Ectodermal cell (in vitro differentiated cells): ENCODE measurements around the gene CLCA1.

Experiments used
- H3K27ac ChIP-seq: 2 replicates; pipeline ENCODE4 v1.7.0; 2013; ENCODE audit warnings: mild to moderate bottlenecking, low read depth, low read length; ENCODE audit not compliant: insufficient read depth, poor library complexity, severe bottlenecking
- H3K27me3 ChIP-seq: 2 replicates; pipeline ENCODE4 v1.7.0; 2013; ENCODE audit warnings: mild to moderate bottlenecking, low read length; ENCODE audit not compliant: insufficient read depth, control insufficient read depth, poor library complexity, severe bottlenecking
- H3K36me3 ChIP-seq: one replicate; pipeline ENCODE4 v1.7.0; 2013; ENCODE audit warnings: low read length; ENCODE audit not compliant: control insufficient read depth, insufficient read depth
- H3K4me1 ChIP-seq: one replicate; pipeline ENCODE4 v1.7.0; 2013; ENCODE audit warnings: low read length; ENCODE audit not compliant: control insufficient read depth, insufficient read depth
- H3K4me3 ChIP-seq: 2 replicates; pipeline ENCODE4 v1.7.0; 2013; ENCODE audit warnings: low read depth, low read length, control low read depth; ENCODE audit not compliant: insufficient read depth
- H3K9me3 ChIP-seq: 2 replicates; pipeline ENCODE4 v1.7.0; 2013; ENCODE audit warnings: mild to moderate bottlenecking, low read length, moderate library complexity; ENCODE audit not compliant: control insufficient read depth
- WGBS, 2 experiments: methylation state at CpG; one replicate each; pipeline ENCODE4 v1.1.7; 2013; ENCODE audit warnings: missing lambda C conversion rate in 2 of 2; 5-methylcytosine and 5-hydroxymethylcytosine counted together

CLCA1 gene

DNA sequence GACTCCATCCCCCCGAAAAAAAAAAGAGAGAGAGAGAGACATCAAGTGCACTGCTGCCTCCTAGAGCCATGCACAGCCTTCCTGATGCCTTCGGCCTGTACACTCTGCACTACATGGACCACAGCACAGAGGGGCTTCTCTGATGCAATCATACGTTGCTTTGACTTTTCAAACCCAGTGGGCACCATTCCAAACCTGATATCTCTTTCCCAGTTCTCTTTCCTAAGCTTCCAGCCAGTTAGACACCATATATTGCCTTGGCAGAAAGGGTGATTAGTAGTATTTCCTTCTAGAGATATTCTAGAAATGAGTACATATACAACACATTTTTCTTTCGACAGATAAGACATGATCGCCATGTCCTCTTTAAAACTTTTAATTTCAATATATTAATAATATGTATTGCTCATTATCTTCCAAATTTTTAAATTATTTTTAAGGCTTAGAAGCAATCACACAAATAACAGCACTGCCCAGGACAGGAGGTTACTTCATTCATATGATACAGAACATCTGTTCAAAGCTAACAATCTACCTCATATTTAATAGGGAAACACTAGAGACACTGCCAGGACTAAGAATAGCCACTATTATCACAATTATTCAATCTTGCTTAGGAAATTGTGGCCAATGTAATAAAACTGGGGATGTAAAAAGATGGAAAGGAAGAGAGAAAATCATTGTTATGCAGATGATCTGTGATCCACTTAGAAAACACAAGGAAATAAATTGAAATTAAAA is 9.9 kb downstream of the CLCA1 start:
- no peak overlapping the region for H3K27ac ChIP-seq
- H3K4me1 ChIP-seq: no peaks in the 10 kb centered on the region
- no peaks in the 10 kb centered on the region for H3K27me3 ChIP-seq
- H3K36me3 ChIP-seq: no peaks in the 10 kb centered on the region
- H3K4me3 ChIP-seq: no peak overlapping the region
- no peaks in the 10 kb centered on the region for H3K9me3 ChIP-seq
- 84 to 94% methylated on average over 3 of the region's 5 CpGs for WGBS, 2 experiments

- Histone ChIP-seq H3K27me3 (no peaks in the 10 kb centered on the region), H3K36me3 (no peaks in the 10 kb centered on the region), H3K4me3 (no peak overlapping the region), H3K27ac (no peak overlapping the region), H3K9me3 (no peaks in the 10 kb centered on the region), H3K4me1 (no peaks in the 10 kb centered on the region)
- WGBS, 2 experiments: 90 to 96% methylated on average over 3 to 4 of the region's 4 CpGs
Observed at GRCh38 chr1:86481966-86482365, 13.2 kb downstream of the CLCA1 start.

DNA sequence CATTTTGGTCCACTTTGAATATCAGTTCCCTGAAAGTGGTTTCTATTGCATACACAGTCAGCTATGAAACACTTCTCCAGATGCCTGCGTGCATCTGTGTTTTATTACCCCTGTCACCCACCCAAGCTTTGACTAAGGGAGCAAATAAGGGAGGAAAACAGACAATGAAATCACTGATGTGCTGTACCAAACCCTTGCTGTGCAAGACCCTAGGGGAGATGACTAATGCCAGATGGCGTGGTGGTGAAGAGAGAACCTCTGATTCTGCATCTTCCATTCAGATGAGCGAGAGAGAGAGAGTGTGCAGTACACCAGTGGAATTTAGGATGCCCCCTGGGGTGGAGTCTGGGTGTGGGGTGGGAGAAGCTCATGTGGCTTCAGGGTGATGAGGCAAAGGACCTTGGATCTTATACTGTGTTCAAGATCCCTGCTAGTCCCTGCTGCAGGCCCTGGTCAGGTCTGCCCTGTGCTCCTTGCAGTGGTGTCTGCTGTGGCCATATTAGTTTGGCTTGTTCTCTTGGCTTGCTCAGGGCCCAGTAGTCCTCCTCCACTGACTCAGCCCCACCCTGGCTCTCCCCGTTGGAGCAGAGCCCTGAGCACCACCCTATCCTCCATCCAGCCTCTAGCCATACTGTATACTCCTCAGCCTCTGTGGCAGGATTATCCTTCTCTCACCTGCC is 18.5 kb downstream of the CLCA1 start:
- Histone ChIP-seq H3K9me3 (no peaks in the 10 kb centered on the region), H3K4me3 (no peak overlapping the region), H3K4me1 (no peaks in the 10 kb centered on the region), H3K36me3 (no peaks in the 10 kb centered on the region), H3K27me3 (no peaks in the 10 kb centered on the region), H3K27ac (no peak overlapping the region)
- 90 to 94% methylated on average over 4 of the region's 4 CpGs for WGBS, 2 experiments

GRCh38 chr1:86487811-86488141 is 19.0 kb downstream of the CLCA1 start:
- Histone ChIP-seq H3K9me3 (no peaks in the 10 kb centered on the region), H3K36me3 (no peaks in the 10 kb centered on the region), H3K27ac (no peak overlapping the region), H3K4me3 (no peak overlapping the region), H3K4me1 (no peaks in the 10 kb centered on the region), H3K27me3 (no peaks in the 10 kb centered on the region)
- WGBS, 2 experiments: 91 to 94% methylated on average over 4 of the region's 4 CpGs

- H3K36me3 ChIP-seq: no peaks in the 10 kb centered on the region
- no peaks in the 10 kb centered on the region for H3K4me1 ChIP-seq
- H3K27ac ChIP-seq: no peak overlapping the region
- no peaks in the 10 kb centered on the region for H3K27me3 ChIP-seq
- no peak overlapping the region for H3K4me3 ChIP-seq
- no peaks in the 10 kb centered on the region for H3K9me3 ChIP-seq
- WGBS, 2 experiments: 90 to 94% methylated on average over 2 of the region's 2 CpGs
Observed at GRCh38 chr1:86489242-86489878, 20.6 kb downstream of the CLCA1 start.

DNA sequence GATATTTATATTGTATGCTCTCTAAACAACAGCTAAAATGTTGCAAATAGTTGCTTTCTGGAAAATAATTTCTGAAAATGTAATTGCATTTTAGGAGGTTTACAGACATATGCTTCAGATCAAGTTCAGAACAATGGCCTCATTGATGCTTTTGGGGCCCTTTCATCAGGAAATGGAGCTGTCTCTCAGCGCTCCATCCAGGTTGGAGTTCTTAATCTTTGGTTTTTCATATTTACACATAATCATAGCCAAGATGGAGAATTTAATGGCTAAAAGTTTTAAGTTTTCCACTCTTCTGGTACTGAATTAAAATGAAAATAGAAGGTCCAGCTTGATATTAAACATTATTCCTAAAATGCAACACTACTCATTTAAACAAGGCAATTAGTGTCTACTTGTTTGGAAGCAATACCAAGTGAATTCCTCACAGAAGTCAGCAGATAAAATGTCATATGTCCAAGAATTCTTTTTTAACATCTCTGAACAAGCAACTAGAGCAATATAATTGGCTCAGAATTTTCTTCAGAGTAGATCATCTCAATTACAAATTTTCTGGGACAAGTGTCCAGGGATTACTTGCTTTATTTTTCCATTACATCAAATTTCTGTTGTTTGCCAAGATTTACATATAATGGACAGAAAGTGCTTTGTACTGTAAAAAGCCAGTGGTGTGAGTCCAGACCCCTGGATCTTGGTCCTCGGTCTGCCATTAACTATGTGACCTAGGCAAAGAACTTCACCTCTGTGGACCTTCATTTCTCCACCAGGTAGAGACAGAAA is 22.6 kb downstream of the CLCA1 start:
- Histone ChIP-seq H3K27ac (no peak overlapping the region), H3K36me3 (no peaks in the 10 kb centered on the region), H3K9me3 (no peaks in the 10 kb centered on the region), H3K4me3 (no peak overlapping the region), H3K4me1 (no peaks in the 10 kb centered on the region), H3K27me3 (no peaks in the 10 kb centered on the region)
- 81 to 91% methylated on average over 2 of the region's 2 CpGs for WGBS, 2 experiments

GRCh38 chr1:86498281-86498680 is 29.6 kb downstream of the CLCA1 start:
- WGBS, 2 experiments: 89 to 91% methylated on average over 3 of the region's 3 CpGs
- Histone ChIP-seq H3K9me3 (no peaks in the 10 kb centered on the region), H3K27ac (no peak overlapping the region), H3K36me3 (no peaks in the 10 kb centered on the region), H3K4me3 (no peak overlapping the region), H3K4me1 (no peaks in the 10 kb centered on the region), H3K27me3 (no peaks in the 10 kb centered on the region)

DNA sequence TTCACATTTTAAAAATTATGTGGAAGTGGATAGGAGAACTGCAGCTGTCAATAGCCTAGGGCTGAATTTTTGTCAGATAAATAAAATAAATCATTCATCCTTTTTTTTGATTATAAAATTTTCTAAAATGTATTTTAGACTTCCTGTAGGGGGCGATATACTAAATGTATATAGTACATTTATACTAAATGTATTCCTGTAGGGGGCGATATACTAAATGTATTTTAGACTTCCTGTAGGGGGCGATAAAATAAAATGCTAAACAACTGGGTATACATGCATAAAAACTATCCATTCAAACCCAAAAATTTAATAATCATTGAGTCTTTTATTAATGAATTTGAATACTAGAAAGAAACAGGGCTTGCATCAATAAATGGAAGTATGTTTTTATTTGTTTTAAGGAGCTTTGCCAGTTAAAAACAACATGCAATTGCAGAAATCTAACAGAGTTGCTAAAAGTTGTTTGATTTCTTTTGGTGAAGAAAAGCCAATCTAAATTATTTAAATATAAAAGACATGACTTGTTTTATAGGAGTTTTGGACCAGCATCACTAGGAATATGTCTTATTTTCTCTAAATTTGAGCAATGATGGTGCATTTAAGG is 31.4 kb downstream of the CLCA1 start:
- H3K27me3 ChIP-seq: no peaks in the 10 kb centered on the region
- peaks cover 12% of the 10 kb centered on the region for H3K4me1 ChIP-seq
- H3K27ac ChIP-seq: no peak overlapping the region
- H3K36me3 ChIP-seq: no peaks in the 10 kb centered on the region
- no peak overlapping the region for H3K4me3 ChIP-seq
- 60% methylated on average over 1 of the region's 3 CpGs; no CpG with 5 or more reads in 1 of the 2 experiments for WGBS, 2 experiments
- H3K9me3 ChIP-seq: no peaks in the 10 kb centered on the region

GRCh38 chr1:86500714-86501113 is 32.0 kb downstream of the CLCA1 start:
- no peaks in the 10 kb centered on the region for H3K27me3 ChIP-seq
- H3K9me3 ChIP-seq: no peaks in the 10 kb centered on the region
- H3K27ac ChIP-seq: no peak overlapping the region
- H3K4me1 ChIP-seq: peaks cover 12% of the 10 kb centered on the region
- 94 to 97% methylated on average over 2 of the region's 2 CpGs for WGBS, 2 experiments
- H3K36me3 ChIP-seq: no peaks in the 10 kb centered on the region
- H3K4me3 ChIP-seq: no peak overlapping the region
